Right cardiac atrium (tissue), 5 donors: ENCODE results near the gene SIMC1. TPM values are rescaled to one million over a fixed set of nuclear protein-coding genes. Genes with fewer than 3 reads are reported as not detected.
A peak's percentile ranks its signal among the peaks of the same experiment; 100 is the strongest.
"Not testable (repeated sequence)": the region's sequence is repeated elsewhere in the genome, so short reads cannot be mapped to it uniquely, and the experiment has no call there.

ENCODE experiments used
- ATAC-seq, 2 donors: fragments of 200-7000 bp; cut with Tn5 transposase; one replicate each; pipeline versions ENCODE4 v1.8.0 to v1.9.1; 2020; ENCODE audit warnings: moderate library complexity in 2 of 2, mild to moderate bottlenecking in 1 of 2
- DNase-seq, 3 donors: peaks; one replicate each; pipeline ENCODE4 v3.0.0-alpha.2; 2020
- H3K27ac ChIP-seq: one replicate; pipeline ENCODE4 v1.5.1; 2013; ENCODE audit warnings: mild to moderate bottlenecking, low read length, control low read depth, moderate library complexity
- H3K27me3 ChIP-seq: one replicate; pipeline ENCODE4 v1.6.1; 2013; ENCODE audit not compliant: control insufficient read depth, insufficient read depth
- H3K4me1 ChIP-seq: one replicate; pipeline ENCODE4 v1.6.1; 2013; ENCODE audit warnings: low read length; ENCODE audit not compliant: control insufficient read depth, insufficient read depth
- H3K4me3 ChIP-seq: one replicate; pipeline ENCODE4 v1.5.1; 2013; ENCODE audit warnings: low read length, control low read depth
- H3K9me3 ChIP-seq: one replicate; pipeline ENCODE4 v1.6.1; 2013; ENCODE audit warnings: low read length; ENCODE audit not compliant: control insufficient read depth
- WGBS: extraction: QIAGEN DNeasy Blood & Tissue Kit; methylation state at CpG from one replicate; pipeline ENCODE4 v1.1.7; 2013; 5-methylcytosine and 5-hydroxymethylcytosine counted together
- intact Hi-C, 4 donors: fragments of 100-400 bp; cut with DNase I; formaldehyde crosslinking; loops; one replicate each; pipeline versions ENCODE4 v1.11.0 to v1.14.0; 2022 to 2023
- polyA plus RNA-seq: library from polyadenylated mRNA; stranded (reverse); fragments of 200-250 nt; gene quantifications from one replicate; pipeline ENCODE4 v1.2.3, GENCODE V29; 2013
- total RNA-seq, 4 donors: library from RNA; stranded (reverse); fragmentation: NEBNext Ultra II Directional; extraction: Animal tissue kit (Norgen Biotek cat#: 25700); gene quantifications; one replicate each; pipeline ENCODE4 v1.2.1, GENCODE V29; 2021
- donor health status: healthy with polysubstance abuse.
- donor health status: DM: no; HTN: yes; CAD: no.
- donor health status: DM: no; HTN: no; CAD: no.
- donor health status: DM: no; HTN: yes; CAD: no; lungs with severe emphysema.
- donor health status: DM: yes; HTN: yes; CAD: no.

The SIMC1 gene
- total and polyA plus RNA-seq, 5 donors, result 4.0 to 9.7 (median 8.8) TPM

GRCh38 chr5:176245489-176245888 is 7.3 kb downstream of the SIMC1 start:
- DNase-seq, H3K4me3 ChIP-seq, ATAC-seq, H3K27ac ChIP-seq, H3K9me3 ChIP-seq, H3K27me3 ChIP-seq, H3K4me1 ChIP-seq, intact Hi-C loops: not testable (repeated sequence)
- 79% methylated on average over 4 of the region's 5 CpGs for WGBS

- intact Hi-C loops, result not testable (repeated sequence)
- 96% methylated on average over 2 of the region's 2 CpGs for WGBS
Observed at GRCh38 chr5:176250691-176251090, 12.5 kb downstream of the SIMC1 start.

GRCh38 chr5:176252171-176252570 is 13.9 kb downstream of the SIMC1 start:
- H3K27me3 ChIP-seq, H3K9me3 ChIP-seq, H3K4me3 ChIP-seq, H3K27ac ChIP-seq, ATAC-seq, H3K4me1 ChIP-seq, intact Hi-C loops: not testable (repeated sequence)
- 97% methylated on average over 36 of the region's 36 CpGs for WGBS
- DNase-seq, result peak in 1 of 3 donors; percentile 27

More at GRCh38 chr5:176250691-176251090, 12.5 kb downstream of the SIMC1 start:
- H3K9me3 ChIP-seq, H3K4me1 ChIP-seq, DNase-seq, H3K4me3 ChIP-seq, ATAC-seq, H3K27me3 ChIP-seq, H3K27ac ChIP-seq: not testable (repeated sequence)

GRCh38 chr5:176253370-176254065 is 15.3 kb downstream of the SIMC1 start:
- H3K27me3 ChIP-seq, H3K4me1 ChIP-seq, DNase-seq, H3K4me3 ChIP-seq, H3K9me3 ChIP-seq, ATAC-seq, intact Hi-C loops, H3K27ac ChIP-seq: not testable (repeated sequence)
- 90% methylated on average over 8 of the region's 8 CpGs for WGBS

- H3K4me1 ChIP-seq, H3K9me3 ChIP-seq, H3K27ac ChIP-seq, intact Hi-C loops, DNase-seq, ATAC-seq, H3K4me3 ChIP-seq, H3K27me3 ChIP-seq: not testable (repeated sequence)
- WGBS, result 24% methylated on average over 2 of the region's 2 CpGs
Observed at GRCh38 chr5:176254066-176254393, 15.8 kb downstream of the SIMC1 start.

- intact Hi-C loops, H3K4me1 ChIP-seq, DNase-seq, H3K9me3 ChIP-seq, H3K4me3 ChIP-seq, H3K27me3 ChIP-seq, ATAC-seq, H3K27ac ChIP-seq: not testable (repeated sequence)
- WGBS, result 95% methylated on average over 5 of the region's 5 CpGs
Observed at GRCh38 chr5:176257871-176258505, 19.8 kb downstream of the SIMC1 start.

- intact Hi-C loops, H3K27me3 ChIP-seq, H3K4me1 ChIP-seq, ATAC-seq, DNase-seq, H3K9me3 ChIP-seq, H3K27ac ChIP-seq, H3K4me3 ChIP-seq: not testable (repeated sequence)
- WGBS, result 98% methylated on average over 5 of the region's 5 CpGs
Observed at GRCh38 chr5:176260682-176261081, 22.5 kb downstream of the SIMC1 start.

- H3K4me3 ChIP-seq, H3K9me3 ChIP-seq, DNase-seq, intact Hi-C loops, H3K4me1 ChIP-seq, H3K27me3 ChIP-seq, ATAC-seq, H3K27ac ChIP-seq: not testable (repeated sequence)
- no CpG with 5 or more reads among the region's 1 CpG for WGBS
Observed at GRCh38 chr5:176266448-176266847, 28.2 kb downstream of the SIMC1 start.

- H3K27me3 ChIP-seq, H3K9me3 ChIP-seq, ATAC-seq, H3K4me1 ChIP-seq, intact Hi-C loops, DNase-seq, H3K27ac ChIP-seq, H3K4me3 ChIP-seq: not testable (repeated sequence)
Observed at GRCh38 chr5:176289018-176289417, 50.8 kb downstream of the SIMC1 start.

- H3K9me3 ChIP-seq, ATAC-seq, H3K4me1 ChIP-seq, DNase-seq, intact Hi-C loops, H3K4me3 ChIP-seq, H3K27ac ChIP-seq, H3K27me3 ChIP-seq: not testable (repeated sequence)
- WGBS, result 91% methylated on average over 14 of the region's 14 CpGs
Observed at GRCh38 chr5:176290057-176290840, 52.0 kb downstream of the SIMC1 start.

GRCh38 chr5:176305356-176305755 is 67.1 kb downstream of the SIMC1 start:
- H3K9me3 ChIP-seq, DNase-seq, H3K27ac ChIP-seq, intact Hi-C loops, H3K4me3 ChIP-seq, H3K27me3 ChIP-seq, ATAC-seq, H3K4me1 ChIP-seq: not testable (repeated sequence)
- WGBS, result 95% methylated on average over 13 of the region's 31 CpGs
